ENCODE results near the gene ADGRL1. TPM values are rescaled to one million over a fixed set of nuclear protein-coding genes. Genes with fewer than 3 reads are reported as not detected.
"Not testable (repeated sequence)": the region's sequence is repeated elsewhere in the genome, so short reads cannot be mapped to it uniquely, and the experiment has no call there.

The ADGRL1 gene
- polyA plus RNA-seq, 1 donor (not counting 4 experiments of a cell fraction or from before 2014, with no cell fraction given): 3.2 TPM

- Histone ChIP-seq H3K4me2 (ENCODE audit: control insufficient read depth, extremely low read depth, insufficient read depth, low read depth, low read length) (peak overlapping the region; percentile 48), H3K27me3 (ENCODE audit: control insufficient read depth, extremely low read depth, insufficient read depth, low read length) (no peaks in the 10 kb centered on the region), H3K4me3 (ENCODE audit: control insufficient read depth in 2 of 3, extremely low read depth in 1 of 3, insufficient read depth in 2 of 3, low read depth in 1 of 3, low read length in 3 of 3) (peak overlapping the region in 1 of 3 experiments; percentile 14), H4K20me1 (ENCODE audit: control insufficient read depth, extremely low read depth, insufficient read depth, low read length) (no peaks in the 10 kb centered on the region), H2AFZ (ENCODE audit: control insufficient read depth, low read length) (peak overlapping the region; percentile 77), H3K36me3 (ENCODE audit: control insufficient read depth in 2 of 2, extremely low read depth in 1 of 2, insufficient read depth in 2 of 2, low read length in 2 of 2) (no peaks in the 10 kb centered on the region), H3K4me1 (ENCODE audit: control insufficient read depth, extremely low read depth, insufficient read depth, low read length) (no peaks in the 10 kb centered on the region), H3K9me3 (ENCODE audit: control insufficient read depth, low read depth, low read length) (no peaks in the 10 kb centered on the region), H3K9ac (ENCODE audit: control insufficient read depth, extremely low read depth, insufficient read depth, low read length) (no peak overlapping the region), H3K79me2 (ENCODE audit: control insufficient read depth, insufficient read depth, low read length) (no peaks in the 10 kb centered on the region), H3K27ac (ENCODE audit: control insufficient read depth, insufficient read depth, low read length) (no peak overlapping the region), H3K9me1 (ENCODE audit: control insufficient read depth, extremely low read depth, insufficient read depth, low read length) (no peaks in the 10 kb centered on the region)
- TF ChIP-seq CTCF (optimal IDR thresholded peaks at IDR 0.05 in 1 of 3, IDR thresholded peaks at IDR 0.05 in 1 of 3, conservative IDR thresholded peaks at IDR 0.05 in 1 of 3; ENCODE audit: extremely low read depth in 1 of 3, insufficient read depth in 2 of 3, low read length in 3 of 3) (no peak), EZH2 (IDR thresholded peaks at IDR 0.05; ENCODE audit: low read length) (no peak)
- dilution Hi-C loops (cut with MboI; ENCODE audit: extremely low pct_ligation_motif_present, low sequenced_read_pairs): no loop called here
- DNase-seq (ENCODE audit: low read depth, low spot score) (no peak), FAIRE-seq (no peak)
These were observed 42.6 kb upstream of the ADGRL1 start for GRCh38 chr19:14248578-14249011.

- dilution Hi-C loops (cut with MboI; ENCODE audit: extremely low pct_ligation_motif_present, low sequenced_read_pairs); DNase-seq (ENCODE audit: low read depth, low spot score); H3K4me3 ChIP-seq (ENCODE audit: control insufficient read depth in 2 of 3, extremely low read depth in 1 of 3, insufficient read depth in 2 of 3, low read depth in 1 of 3, low read length in 3 of 3); FAIRE-seq; H3K79me2 ChIP-seq (ENCODE audit: control insufficient read depth, insufficient read depth, low read length); H3K4me1 ChIP-seq (ENCODE audit: control insufficient read depth, extremely low read depth, insufficient read depth, low read length); H3K27me3 ChIP-seq (ENCODE audit: control insufficient read depth, extremely low read depth, insufficient read depth, low read length); H3K9me3 ChIP-seq (ENCODE audit: control insufficient read depth, low read depth, low read length); H3K9ac ChIP-seq (ENCODE audit: control insufficient read depth, extremely low read depth, insufficient read depth, low read length); H3K9me1 ChIP-seq (ENCODE audit: control insufficient read depth, extremely low read depth, insufficient read depth, low read length); H3K27ac ChIP-seq (ENCODE audit: control insufficient read depth, insufficient read depth, low read length); H3K36me3 ChIP-seq (ENCODE audit: control insufficient read depth in 2 of 2, extremely low read depth in 1 of 2, insufficient read depth in 2 of 2, low read length in 2 of 2); H4K20me1 ChIP-seq (ENCODE audit: control insufficient read depth, extremely low read depth, insufficient read depth, low read length): not testable (repeated sequence)
- H3K4me2 ChIP-seq (ENCODE audit: control insufficient read depth, extremely low read depth, insufficient read depth, low read depth, low read length): peak overlapping the region; percentile 16
- peak overlapping the region; percentile 40 for H2AFZ ChIP-seq (ENCODE audit: control insufficient read depth, low read length)
These were observed 41.8 kb upstream of the ADGRL1 start for GRCh38 chr19:14247548-14248471.

- H3K4me3 ChIP-seq (ENCODE audit: control insufficient read depth in 2 of 3, extremely low read depth in 1 of 3, insufficient read depth in 2 of 3, low read depth in 1 of 3, low read length in 3 of 3); H3K4me2 ChIP-seq (ENCODE audit: control insufficient read depth, extremely low read depth, insufficient read depth, low read depth, low read length); FAIRE-seq; H3K9ac ChIP-seq (ENCODE audit: control insufficient read depth, extremely low read depth, insufficient read depth, low read length); H3K79me2 ChIP-seq (ENCODE audit: control insufficient read depth, insufficient read depth, low read length); H3K9me1 ChIP-seq (ENCODE audit: control insufficient read depth, extremely low read depth, insufficient read depth, low read length); H3K27me3 ChIP-seq (ENCODE audit: control insufficient read depth, extremely low read depth, insufficient read depth, low read length); H2AFZ ChIP-seq (ENCODE audit: control insufficient read depth, low read length); H3K36me3 ChIP-seq (ENCODE audit: control insufficient read depth in 2 of 2, extremely low read depth in 1 of 2, insufficient read depth in 2 of 2, low read length in 2 of 2); H3K27ac ChIP-seq (ENCODE audit: control insufficient read depth, insufficient read depth, low read length); H3K4me1 ChIP-seq (ENCODE audit: control insufficient read depth, extremely low read depth, insufficient read depth, low read length); DNase-seq (ENCODE audit: low read depth, low spot score); dilution Hi-C loops (cut with MboI; ENCODE audit: extremely low pct_ligation_motif_present, low sequenced_read_pairs); H3K9me3 ChIP-seq (ENCODE audit: control insufficient read depth, low read depth, low read length); H4K20me1 ChIP-seq (ENCODE audit: control insufficient read depth, extremely low read depth, insufficient read depth, low read length): not testable (repeated sequence)
These were observed 41.2 kb upstream of the ADGRL1 start for GRCh38 chr19:14247205-14247547.

GRCh38 chr19:14244393-14244792 lies 38.4 kb upstream of the ADGRL1 start:
- H3K9ac ChIP-seq (ENCODE audit: control insufficient read depth, extremely low read depth, insufficient read depth, low read length); DNase-seq (ENCODE audit: low read depth, low spot score); H3K4me2 ChIP-seq (ENCODE audit: control insufficient read depth, extremely low read depth, insufficient read depth, low read depth, low read length); H3K27me3 ChIP-seq (ENCODE audit: control insufficient read depth, extremely low read depth, insufficient read depth, low read length); dilution Hi-C loops (cut with MboI; ENCODE audit: extremely low pct_ligation_motif_present, low sequenced_read_pairs); H3K9me1 ChIP-seq (ENCODE audit: control insufficient read depth, extremely low read depth, insufficient read depth, low read length); H3K79me2 ChIP-seq (ENCODE audit: control insufficient read depth, insufficient read depth, low read length); H3K27ac ChIP-seq (ENCODE audit: control insufficient read depth, insufficient read depth, low read length); H3K4me3 ChIP-seq (ENCODE audit: control insufficient read depth in 2 of 3, extremely low read depth in 1 of 3, insufficient read depth in 2 of 3, low read depth in 1 of 3, low read length in 3 of 3); FAIRE-seq; H4K20me1 ChIP-seq (ENCODE audit: control insufficient read depth, extremely low read depth, insufficient read depth, low read length); H3K36me3 ChIP-seq (ENCODE audit: control insufficient read depth in 2 of 2, extremely low read depth in 1 of 2, insufficient read depth in 2 of 2, low read length in 2 of 2); H3K4me1 ChIP-seq (ENCODE audit: control insufficient read depth, extremely low read depth, insufficient read depth, low read length); H2AFZ ChIP-seq (ENCODE audit: control insufficient read depth, low read length); H3K9me3 ChIP-seq (ENCODE audit: control insufficient read depth, low read depth, low read length): not testable (repeated sequence)
